NCI-H748 (cell line): ENCODE results near the gene ISY1.
"Not testable (repeated sequence)": the region's sequence is repeated elsewhere in the genome, so short reads cannot be mapped to it uniquely, and the experiment has no call there.

ENCODE experiments used
- DNase-seq: peaks from one replicate; lab custom pipeline; 2025; ENCODE audit not compliant: unreplicated experiment; lab: John Stamatoyannopoulos, UW

The ISY1 gene

DNA sequence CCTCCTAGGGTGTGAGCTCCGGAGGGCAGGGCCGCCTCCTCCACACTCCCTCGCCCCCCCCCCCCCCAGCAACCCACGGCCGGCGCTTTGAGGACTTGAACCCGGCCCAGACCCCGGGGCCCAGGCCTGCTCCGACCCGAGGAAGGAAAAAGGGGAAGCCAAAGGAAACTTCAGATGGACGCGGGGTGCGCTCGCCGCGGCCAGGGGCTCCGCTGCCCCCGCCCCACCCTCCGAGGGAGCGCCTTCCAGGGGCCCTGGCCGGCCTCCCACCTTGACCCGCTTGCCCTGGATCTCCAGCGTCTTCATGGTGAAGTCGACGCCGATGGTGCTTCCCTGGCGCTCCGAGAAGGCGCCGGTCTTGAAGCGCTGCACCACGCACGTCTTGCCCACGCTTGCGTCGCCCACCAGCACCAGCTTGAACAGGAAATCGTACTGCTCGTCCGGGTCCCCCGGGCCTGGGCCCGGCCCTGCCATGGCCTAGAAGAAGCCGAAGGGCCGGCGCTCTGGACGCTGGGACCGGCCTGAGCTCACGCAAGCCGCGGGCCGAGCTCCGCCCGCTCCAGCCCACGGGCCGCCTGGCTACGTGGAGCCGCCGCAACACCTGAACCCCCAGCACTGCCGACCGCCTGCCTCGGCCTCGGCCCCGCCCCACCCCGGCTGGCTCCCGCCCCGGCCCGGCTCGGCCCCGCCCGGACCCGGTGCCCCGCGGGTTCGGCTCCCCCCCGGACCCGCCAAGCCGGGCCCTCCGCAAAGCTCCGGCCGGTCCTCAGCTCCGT, 39.7 kb downstream of the ISY1 start:
- peak; percentile 63 for DNase-seq

- no peak for DNase-seq
Measured at GRCh38 chr3:129120254-129121004, 40.4 kb downstream of the ISY1 start.

GRCh38 chr3:129119365-129120100, 41.3 kb downstream of the ISY1 start:
- no peak for DNase-seq

GRCh38 chr3:129118745-129119144, 42.1 kb downstream of the ISY1 start:
- DNase-seq: no peak

DNA sequence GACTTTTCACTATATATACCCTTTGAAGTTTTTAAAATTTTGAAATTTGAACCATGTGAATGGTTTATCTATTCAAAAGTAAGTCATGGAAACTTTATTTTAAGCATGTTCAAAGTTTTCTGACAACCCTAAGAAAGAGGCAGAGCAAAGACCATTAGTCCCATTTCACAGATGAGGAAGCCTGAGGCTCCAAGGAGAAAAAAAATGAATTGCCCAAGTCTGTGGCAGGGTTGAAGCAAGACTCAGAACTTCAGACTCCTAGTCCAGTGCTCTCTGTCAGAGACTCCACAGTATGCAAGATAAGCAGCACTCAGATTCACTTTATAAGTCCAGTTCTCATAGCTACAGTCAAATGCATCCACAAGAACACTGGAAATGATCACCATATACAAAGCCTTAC, 43.7 kb downstream of the ISY1 start:
- DNase-seq: no peak

DNA sequence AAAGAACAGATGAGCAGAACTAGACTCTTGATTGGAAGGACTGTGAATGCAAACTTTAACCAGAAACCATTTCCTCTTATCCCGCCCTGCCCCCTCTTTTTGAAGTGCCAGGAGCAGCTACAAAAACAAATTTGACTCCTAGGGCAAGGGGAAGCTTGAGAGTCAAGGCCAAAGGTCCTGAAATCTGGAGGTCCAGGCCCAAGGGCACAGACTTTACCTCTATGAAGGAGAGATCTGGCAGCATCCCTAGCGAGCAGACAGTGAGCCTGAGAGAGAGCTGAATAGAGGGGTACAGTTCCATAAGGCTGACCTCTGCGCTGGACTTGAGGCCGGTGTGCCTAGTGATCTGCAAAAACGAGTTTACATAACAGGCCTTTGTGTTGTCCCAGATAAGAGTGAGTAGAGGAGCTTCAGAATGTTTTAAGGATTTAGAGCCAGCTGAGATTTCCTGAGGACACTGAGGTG, 44.3 kb downstream of the ISY1 start:
- no peak for DNase-seq

DNA sequence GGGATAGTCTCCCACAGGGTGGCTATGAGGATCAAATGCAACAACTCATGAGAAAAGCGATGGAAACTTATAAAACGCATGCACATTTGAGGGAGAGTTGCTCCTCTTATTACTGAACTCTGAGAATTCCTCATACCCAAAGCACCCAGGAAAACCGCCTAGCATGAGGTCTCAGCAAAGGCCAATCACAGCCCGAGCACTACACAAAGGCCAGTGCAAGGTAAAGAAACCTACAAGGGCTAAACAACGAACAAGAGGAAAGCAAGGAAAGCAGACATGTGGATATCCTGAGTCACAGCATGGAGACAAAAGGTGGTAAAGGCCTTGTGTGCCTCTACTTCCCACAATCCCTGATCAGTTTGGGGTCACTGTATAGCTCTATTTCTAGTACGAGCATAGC, 46.4 kb downstream of the ISY1 start:
- DNase-seq: no peak

- DNase-seq: no peak
Measured at GRCh38 chr3:129112308-129113052, 48.4 kb downstream of the ISY1 start.

DNA sequence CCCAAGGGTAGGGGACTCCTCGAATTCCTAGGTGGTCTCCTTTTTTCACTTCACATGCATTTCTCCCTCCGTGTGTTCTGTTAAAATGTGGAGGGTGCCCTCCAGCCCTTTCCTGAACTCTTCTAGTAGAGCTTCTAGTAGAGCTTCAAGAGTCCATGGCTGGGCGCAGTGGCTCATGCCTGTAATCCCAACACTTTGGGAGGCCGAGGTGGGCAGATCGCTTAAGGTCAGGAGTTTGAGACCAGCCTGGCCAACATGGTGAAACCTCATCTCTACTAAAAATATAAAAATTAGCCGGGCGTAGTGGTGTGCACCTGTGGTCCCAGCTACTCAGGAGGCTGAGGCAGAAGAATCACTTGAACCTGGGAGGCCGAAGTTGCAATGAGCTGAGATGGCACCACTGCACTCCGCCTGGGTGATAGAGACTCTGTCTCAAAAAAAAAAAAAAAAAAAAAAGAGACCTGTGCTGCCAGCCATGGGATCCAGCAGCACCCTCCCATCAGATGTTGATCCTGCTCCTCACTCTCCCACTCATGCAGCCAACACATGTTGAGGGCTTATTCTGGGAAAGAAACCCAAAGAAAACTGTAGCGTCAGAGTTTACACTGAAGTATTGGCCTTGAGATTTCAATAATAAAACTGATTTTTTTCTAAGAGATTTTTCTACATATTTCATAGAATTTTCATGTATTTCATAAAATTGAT, 49.6 kb downstream of the ISY1 start:
- DNase-seq: not testable (repeated sequence)

- no peak for DNase-seq
Measured at GRCh38 chr3:129107793-129108192, 53.1 kb downstream of the ISY1 start.

GRCh38 chr3:129106866-129107565, 53.8 kb downstream of the ISY1 start:
- no peak for DNase-seq

DNA sequence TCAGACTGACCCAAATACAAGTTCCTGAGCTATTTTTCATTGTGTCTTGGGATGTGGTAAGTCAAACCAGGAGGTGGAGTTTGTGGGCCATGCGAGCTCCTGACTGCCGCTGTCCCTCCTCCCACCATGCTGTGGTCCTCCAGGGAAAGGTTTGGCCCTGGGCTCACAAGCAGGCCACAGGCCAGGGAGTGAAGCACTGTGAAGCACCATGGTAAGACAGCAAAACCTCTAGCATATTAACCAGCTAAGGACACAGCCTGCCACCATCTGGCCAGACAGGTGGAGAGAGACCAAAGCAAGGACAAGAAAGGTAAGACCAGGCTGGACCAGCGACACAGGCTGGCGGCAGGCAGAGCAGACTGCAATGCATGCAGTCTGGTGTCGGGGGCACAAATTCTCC, 54.5 kb downstream of the ISY1 start:
- DNase-seq: peak; percentile 1

GRCh38 chr3:129105862-129106261, 55.0 kb downstream of the ISY1 start:
- no peak for DNase-seq

DNA sequence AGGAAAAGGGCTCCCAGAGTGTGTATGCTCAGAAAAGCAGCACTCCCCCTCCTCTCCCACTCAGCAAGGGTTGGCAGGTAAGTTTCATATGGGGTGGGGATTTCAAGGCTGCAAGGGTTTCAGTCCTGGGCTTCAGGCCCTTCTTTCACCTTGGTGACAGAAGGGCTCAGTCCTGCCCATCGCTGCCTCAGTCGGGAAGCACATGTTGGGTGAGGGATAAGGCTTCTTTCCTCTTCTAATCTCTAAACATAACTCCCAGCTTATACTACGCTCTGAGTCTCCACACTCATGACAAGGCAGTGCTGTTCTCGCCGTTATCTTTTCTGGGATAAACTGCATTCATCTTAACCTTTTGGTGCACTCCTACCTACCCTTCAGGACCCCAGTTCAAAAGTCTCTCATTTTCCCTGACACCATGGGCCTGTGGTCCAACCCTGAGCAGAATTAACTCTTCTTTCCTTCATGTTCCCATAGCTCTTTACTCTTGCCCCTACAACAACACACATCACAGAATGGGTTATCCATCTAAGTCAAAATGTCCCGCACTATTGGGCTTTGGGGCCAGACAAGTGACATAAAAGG, 56.3 kb downstream of the ISY1 start:
- DNase-seq: no peak

- DNase-seq: no peak
Measured at GRCh38 chr3:129104051-129104450, 56.8 kb downstream of the ISY1 start.

DNA sequence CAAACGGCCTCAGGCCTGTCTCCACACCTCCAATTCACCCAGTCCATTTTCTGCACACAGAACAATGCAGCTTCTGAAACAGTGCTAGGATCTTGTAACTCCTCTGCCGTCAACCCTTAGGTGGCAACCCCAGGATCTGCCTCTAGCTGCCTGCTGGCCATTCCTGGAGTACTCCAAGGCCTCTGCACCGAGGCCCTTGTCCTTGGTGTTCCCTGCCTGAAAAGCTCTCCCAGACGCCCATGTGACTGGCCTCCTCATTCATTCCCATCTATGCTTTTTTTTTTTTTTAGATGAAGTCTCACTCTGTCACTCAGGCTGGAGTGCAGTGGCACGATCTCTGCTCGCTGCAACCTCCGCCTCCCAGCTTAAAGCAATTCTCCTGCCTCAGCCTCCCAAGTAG, 57.6 kb downstream of the ISY1 start:
- DNase-seq: no peak

DNA sequence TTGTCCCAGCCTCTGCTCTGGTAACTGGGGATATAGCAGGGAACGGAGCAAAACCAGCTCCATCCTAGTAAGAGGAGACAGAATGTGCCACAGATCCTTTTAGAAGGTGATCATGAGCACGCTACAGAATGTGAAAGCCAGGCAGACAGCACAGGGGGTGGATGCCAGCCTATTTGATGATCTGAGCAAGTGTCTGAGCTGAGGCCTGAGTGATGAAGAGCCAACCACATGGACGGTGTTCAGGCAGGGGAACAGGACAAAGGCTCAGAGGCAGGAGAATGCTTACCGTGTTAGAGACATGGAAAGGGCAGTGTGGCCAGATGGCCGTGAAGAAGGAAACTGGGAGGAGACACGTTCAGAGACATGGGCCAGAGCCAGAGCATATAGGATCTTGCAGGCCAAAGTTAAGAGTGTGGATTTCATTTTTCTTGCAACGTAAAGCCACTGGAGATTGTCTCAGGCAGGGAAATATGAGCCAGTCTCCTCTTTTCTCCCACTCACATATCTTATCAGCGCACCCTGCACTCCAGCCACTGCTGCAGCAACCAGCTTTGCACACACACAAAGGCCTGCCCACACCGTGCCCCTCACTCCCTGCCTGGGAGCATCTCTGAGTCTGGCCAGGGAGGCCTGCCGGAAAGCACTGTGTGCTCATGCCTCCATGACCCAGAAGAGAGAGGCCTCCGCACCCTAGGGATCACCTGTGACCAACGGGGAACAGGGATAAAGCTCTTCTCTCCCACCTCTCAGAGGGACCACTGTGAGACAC, 59.3 kb downstream of the ISY1 start:
- DNase-seq: no peak

DNA sequence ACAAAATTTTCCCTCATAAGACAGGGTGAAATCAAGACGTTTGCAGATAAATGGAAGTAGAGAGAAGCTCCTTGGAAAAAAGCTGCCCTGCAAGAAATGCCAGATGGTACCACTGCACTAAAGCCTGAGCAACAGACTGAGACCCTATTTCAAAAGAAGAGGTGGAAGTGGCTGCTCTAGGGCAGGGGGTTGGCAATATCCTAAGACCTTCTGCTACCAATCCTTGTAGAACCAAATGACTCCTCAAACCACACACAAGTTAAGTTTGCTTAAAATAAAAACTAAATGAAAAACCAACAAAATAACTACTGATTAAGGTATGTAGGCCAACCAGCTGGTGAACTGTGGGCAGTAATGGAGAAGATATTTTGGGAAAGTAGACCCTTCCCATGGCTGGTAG, 60.6 kb downstream of the ISY1 start:
- DNase-seq: no peak

- DNase-seq: no peak
Measured at GRCh38 chr3:129095285-129095684, 65.6 kb downstream of the ISY1 start.
